ENCODE measurements around the gene EIF6.

Gene EIF6

DNA sequence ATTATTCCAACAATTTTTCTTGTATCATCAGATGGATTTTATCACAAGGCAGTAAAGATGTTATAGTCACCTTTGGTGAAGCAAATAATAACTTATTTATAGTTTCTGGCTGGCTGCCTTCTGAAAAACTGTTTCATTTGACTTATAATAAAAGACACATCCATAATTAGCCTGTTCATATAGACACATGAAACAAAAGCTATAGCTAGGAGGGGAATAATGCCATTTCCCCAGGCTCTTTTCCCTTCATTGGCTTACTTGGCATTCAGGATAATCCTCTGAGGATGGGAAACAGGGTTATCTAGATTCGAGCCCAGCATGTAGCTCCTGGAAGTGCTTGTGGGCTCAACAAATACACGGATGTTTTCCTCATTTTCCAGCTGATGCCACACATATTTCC lies 40.6 kb downstream of the EIF6 start:
- TF ChIP-seq, protein P1, sequence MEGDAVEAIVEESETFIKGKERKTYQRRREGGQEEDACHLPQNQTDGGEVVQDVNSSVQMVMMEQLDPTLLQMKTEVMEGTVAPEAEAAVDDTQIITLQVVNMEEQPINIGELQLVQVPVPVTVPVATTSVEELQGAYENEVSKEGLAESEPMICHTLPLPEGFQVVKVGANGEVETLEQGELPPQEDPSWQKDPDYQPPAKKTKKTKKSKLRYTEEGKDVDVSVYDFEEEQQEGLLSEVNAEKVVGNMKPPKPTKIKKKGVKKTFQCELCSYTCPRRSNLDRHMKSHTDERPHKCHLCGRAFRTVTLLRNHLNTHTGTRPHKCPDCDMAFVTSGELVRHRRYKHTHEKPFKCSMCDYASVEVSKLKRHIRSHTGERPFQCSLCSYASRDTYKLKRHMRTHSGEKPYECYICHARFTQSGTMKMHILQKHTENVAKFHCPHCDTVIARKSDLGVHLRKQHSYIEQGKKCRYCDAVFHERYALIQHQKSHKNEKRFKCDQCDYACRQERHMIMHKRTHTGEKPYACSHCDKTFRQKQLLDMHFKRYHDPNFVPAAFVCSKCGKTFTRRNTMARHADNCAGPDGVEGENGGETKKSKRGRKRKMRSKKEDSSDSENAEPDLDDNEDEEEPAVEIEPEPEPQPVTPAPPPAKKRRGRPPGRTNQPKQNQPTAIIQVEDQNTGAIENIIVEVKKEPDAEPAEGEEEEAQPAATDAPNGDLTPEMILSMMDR (IDR thresholded peaks at IDR 0.05; ENCODE audit: control insufficient read depth, extremely low read depth, insufficient read depth), result no peak
- DNase-seq (ENCODE audit: low read depth), result peak; percentile 71
- no peak overlapping the region for H3K4me3 ChIP-seq (ENCODE audit: low read depth, low read length)

DNA sequence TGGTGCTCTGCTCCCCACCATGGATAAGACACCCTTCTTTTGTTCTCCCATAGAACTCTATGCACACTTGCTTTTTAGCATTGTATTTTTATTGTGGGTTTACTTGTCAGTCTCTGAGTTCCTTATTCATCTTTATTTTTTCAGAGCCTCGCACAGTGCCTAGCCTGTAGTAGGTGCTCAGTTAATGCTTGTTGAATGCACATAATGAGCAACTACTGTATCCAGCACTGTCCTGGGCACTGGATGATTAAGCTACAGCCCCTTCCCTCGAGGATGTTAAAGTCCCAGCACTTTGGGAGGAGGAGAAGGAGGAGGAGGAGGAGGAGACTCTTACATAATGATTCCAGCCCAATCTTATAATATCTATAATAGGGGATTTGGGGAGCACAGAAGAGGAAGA lies 41.3 kb downstream of the EIF6 start:
- TF ChIP-seq, protein P1 (IDR thresholded peaks at IDR 0.05; ENCODE audit: control insufficient read depth, extremely low read depth, insufficient read depth), result no peak
- H3K4me3 ChIP-seq (ENCODE audit: low read depth, low read length), result no peak overlapping the region

GRCh38 chr20:35240811-35241293 lies 43.7 kb downstream of the EIF6 start:
- TF ChIP-seq, protein P1 (IDR thresholded peaks at IDR 0.05; ENCODE audit: control insufficient read depth, extremely low read depth, insufficient read depth), result no peak
- DNase-seq (ENCODE audit: low read depth), result no peak
- H3K4me3 ChIP-seq (ENCODE audit: low read depth, low read length), result no peak overlapping the region

More for the DNA sequence above, 41.3 kb downstream of the EIF6 start:
- no peak for DNase-seq (ENCODE audit: low read depth)

GRCh38 chr20:35240083-35240810 lies 44.3 kb downstream of the EIF6 start:
- TF ChIP-seq, protein P1 (IDR thresholded peaks at IDR 0.05; ENCODE audit: control insufficient read depth, extremely low read depth, insufficient read depth), result no peak
- DNase-seq (ENCODE audit: low read depth), result no peak
- no peak overlapping the region for H3K4me3 ChIP-seq (ENCODE audit: low read depth, low read length)

GRCh38 chr20:35238735-35239134 lies 45.8 kb downstream of the EIF6 start:
- no peak for DNase-seq (ENCODE audit: low read depth)
- TF ChIP-seq, protein P1 (IDR thresholded peaks at IDR 0.05; ENCODE audit: control insufficient read depth, extremely low read depth, insufficient read depth), result no peak
- no peak overlapping the region for H3K4me3 ChIP-seq (ENCODE audit: low read depth, low read length)

GRCh38 chr20:35238170-35238569 lies 46.4 kb downstream of the EIF6 start:
- TF ChIP-seq, protein P1 (IDR thresholded peaks at IDR 0.05; ENCODE audit: control insufficient read depth, extremely low read depth, insufficient read depth), result no peak
- no peak overlapping the region for H3K4me3 ChIP-seq (ENCODE audit: low read depth, low read length)
- no peak for DNase-seq (ENCODE audit: low read depth)

DNA sequence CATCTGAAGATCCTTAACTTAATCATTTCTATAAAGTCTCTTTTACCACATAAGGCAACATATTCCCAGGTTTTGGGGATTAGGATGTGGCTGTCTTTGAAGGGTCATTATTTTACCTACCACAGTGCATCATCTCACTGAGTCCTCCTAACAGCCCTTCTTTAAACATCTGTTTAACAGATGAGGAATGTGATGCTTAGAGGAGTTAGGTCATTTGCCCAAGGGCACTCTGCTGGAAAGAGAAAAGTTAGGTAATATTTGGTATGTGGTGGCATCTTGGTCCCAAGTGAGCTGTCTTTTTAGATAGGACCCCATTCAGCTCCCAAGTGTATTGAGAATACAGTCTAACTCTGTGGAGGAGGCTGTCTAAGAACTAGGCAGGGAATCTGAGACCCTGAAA lies 47.1 kb downstream of the EIF6 start:
- no peak overlapping the region for H3K4me3 ChIP-seq (ENCODE audit: low read depth, low read length)
- no peak for DNase-seq (ENCODE audit: low read depth)
- TF ChIP-seq, protein P1 (IDR thresholded peaks at IDR 0.05; ENCODE audit: control insufficient read depth, extremely low read depth, insufficient read depth), result no peak

Data from LNCaP clone FGC (cell line).